Endothelial cell of umbilical vein (primary cell): ENCODE data around the gene INCENP.

Experiments
- EZH2 ChIP-seq: IDR thresholded peaks from 2 replicates; pipeline ENCODE4 v1.6.1; 2012; ENCODE audit warnings: borderline replicate concordance, low read depth, mild to moderate bottlenecking, moderate library complexity, low read length, inconsistent platforms; ENCODE audit not compliant: severe bottlenecking
- GATA2 ChIP-seq: IDR thresholded peaks from 2 replicates; pipeline ENCODE4 v1.7.0; 2011; ENCODE audit warnings: low read depth, mild to moderate bottlenecking, moderate library complexity, mixed read lengths, low read length; ENCODE audit not compliant: insufficient read length, insufficient read depth
- JUN ChIP-seq: IDR thresholded peaks from 2 replicates; pipeline ENCODE4 v1.6.1; 2011; ENCODE audit warnings: borderline replicate concordance, low read depth; ENCODE audit not compliant: insufficient read length, insufficient read depth
- MYC ChIP-seq: IDR thresholded peaks from one replicate; pipeline ENCODE4 v1.6.1; 2011; ENCODE audit warnings: mild to moderate bottlenecking, low read depth, low read length
- POLR2A ChIP-seq: IDR thresholded peaks from 2 replicates; pipeline ENCODE4 v1.6.1; 2012; ENCODE audit warnings: low read depth, mild to moderate bottlenecking, control low read depth, low read length
- POLR2AphosphoS5 ChIP-seq: IDR thresholded peaks from 2 replicates; pipeline ENCODE4 v1.6.1; 2012; ENCODE audit warnings: low read depth, mild to moderate bottlenecking, control low read depth, low read length, moderate library complexity; ENCODE audit not compliant: insufficient read depth
- TF ChIP-seq, protein P1 (sequence below), 2 donors: IDR thresholded peaks; 1 replicate in 1 of 2; 2 replicates in 1 of 2; pipeline ENCODE4 v1.5.1; 2011; ENCODE audit warnings: low read length in 2 of 2, mild to moderate bottlenecking in 2 of 2, moderate library complexity in 2 of 2, control low read depth in 1 of 2, inconsistent platforms in 1 of 2, low read depth in 1 of 2; ENCODE audit not compliant: insufficient read depth in 1 of 2; ENCODE audit errors: extremely low read depth in 1 of 2
- TF ChIP-seq, protein P2 (sequence below): IDR thresholded peaks from 2 replicates; pipeline ENCODE4 v1.6.1; 2011; ENCODE audit not compliant: insufficient read depth, insufficient read length

DNA sequence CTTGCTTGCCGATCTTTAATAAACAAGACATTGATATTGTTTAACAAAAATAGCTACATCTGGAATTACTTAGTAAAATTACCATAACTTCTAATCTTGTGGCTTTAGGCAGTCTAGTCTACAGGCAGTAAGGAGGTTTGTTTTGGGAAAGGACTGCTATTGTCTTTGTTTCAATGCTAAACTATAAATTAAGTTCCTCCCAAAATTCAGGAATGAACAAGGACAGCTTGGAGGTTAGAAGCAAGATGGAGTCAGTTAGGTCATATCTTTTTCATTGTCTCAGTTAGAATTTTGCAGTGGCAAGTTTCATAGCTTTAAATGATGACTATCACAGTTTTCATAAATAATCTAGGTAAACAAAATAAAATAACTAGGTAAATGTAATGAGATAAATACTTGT, 36.1 kb upstream of the INCENP start:
- TF ChIP-seq, protein P1, sequence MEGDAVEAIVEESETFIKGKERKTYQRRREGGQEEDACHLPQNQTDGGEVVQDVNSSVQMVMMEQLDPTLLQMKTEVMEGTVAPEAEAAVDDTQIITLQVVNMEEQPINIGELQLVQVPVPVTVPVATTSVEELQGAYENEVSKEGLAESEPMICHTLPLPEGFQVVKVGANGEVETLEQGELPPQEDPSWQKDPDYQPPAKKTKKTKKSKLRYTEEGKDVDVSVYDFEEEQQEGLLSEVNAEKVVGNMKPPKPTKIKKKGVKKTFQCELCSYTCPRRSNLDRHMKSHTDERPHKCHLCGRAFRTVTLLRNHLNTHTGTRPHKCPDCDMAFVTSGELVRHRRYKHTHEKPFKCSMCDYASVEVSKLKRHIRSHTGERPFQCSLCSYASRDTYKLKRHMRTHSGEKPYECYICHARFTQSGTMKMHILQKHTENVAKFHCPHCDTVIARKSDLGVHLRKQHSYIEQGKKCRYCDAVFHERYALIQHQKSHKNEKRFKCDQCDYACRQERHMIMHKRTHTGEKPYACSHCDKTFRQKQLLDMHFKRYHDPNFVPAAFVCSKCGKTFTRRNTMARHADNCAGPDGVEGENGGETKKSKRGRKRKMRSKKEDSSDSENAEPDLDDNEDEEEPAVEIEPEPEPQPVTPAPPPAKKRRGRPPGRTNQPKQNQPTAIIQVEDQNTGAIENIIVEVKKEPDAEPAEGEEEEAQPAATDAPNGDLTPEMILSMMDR (IDR thresholded peaks at IDR 0.05; ENCODE audit: extremely low read depth in 1 of 2, insufficient read depth in 1 of 2, low read depth in 1 of 2, low read length in 2 of 2) = no peak
- TF ChIP-seq EZH2 = no peak
- TF ChIP-seq, protein P2, sequence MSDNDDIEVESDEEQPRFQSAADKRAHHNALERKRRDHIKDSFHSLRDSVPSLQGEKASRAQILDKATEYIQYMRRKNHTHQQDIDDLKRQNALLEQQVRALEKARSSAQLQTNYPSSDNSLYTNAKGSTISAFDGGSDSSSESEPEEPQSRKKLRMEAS = no peak
- no peak for TF ChIP-seq POLR2AphosphoS5
- TF ChIP-seq JUN = no peak
- no peak for TF ChIP-seq POLR2A
- no peak for TF ChIP-seq MYC
- TF ChIP-seq GATA2 = no peak
